AG04450 (cell line): ENCODE results near the gene AMPD2. TPM values are rescaled to one million over a fixed set of nuclear protein-coding genes. Genes with fewer than 3 reads are reported as not detected.

Source experiments
- CTCF ChIA-PET: fragments of 300-600, 350-600 bp; formaldehyde crosslinking; extraction: SDS; loops from one replicate; lab custom pipeline; 2022; ENCODE audit warnings: antibody characterized with exemption, inconsistent platforms; lab: Charles Lee
- POLR2A ChIA-PET: fragments of 350-600 bp; formaldehyde crosslinking; extraction: SDS; loops from one replicate; lab custom pipeline; 2021; ENCODE audit warnings: antibody characterized with exemption, inconsistent platforms; lab: Yijun Ruan, JAX
- DNase-seq: peaks from one replicate; pipeline ENCODE4 v3.0.0-alpha.2; 2011; ENCODE audit warnings: low read depth, low spot score
- H3K27ac ChIP-seq: one replicate; pipeline ENCODE4 v1.5.1; 2012; ENCODE audit warnings: low read depth, low read length, control low read depth
- H3K27me3 ChIP-seq: one replicate; pipeline ENCODE4 v1.6.0; 2012; ENCODE audit warnings: low read length; ENCODE audit not compliant: control insufficient read depth, insufficient read depth
- H3K4me3 ChIP-seq: 2 replicates; pipeline ENCODE4 v1.5.1; 2011; ENCODE audit warnings: mild to moderate bottlenecking, low read depth, low read length, control low read depth
- H3K9me3 ChIP-seq: 2 replicates; pipeline ENCODE4 v1.5.1; 2012; ENCODE audit warnings: low read length; ENCODE audit not compliant: control insufficient read depth, insufficient read depth
- CTCF ChIP-seq: IDR thresholded peaks from 2 replicates; pipeline ENCODE4 v1.5.1; 2011; ENCODE audit warnings: low read depth, low read length, control low read depth, inconsistent platforms
- polyA plus RNA-seq: library from polyadenylated mRNA; depleted of rRNA; stranded (reverse); fragments of >200 nt; gene quantifications from 2 replicates; pipeline ENCODE4 v1.2.3, GENCODE V29; 2011

The AMPD2 gene
- polyA plus RNA-seq, 1 experiment: 35.4 TPM

DNA sequence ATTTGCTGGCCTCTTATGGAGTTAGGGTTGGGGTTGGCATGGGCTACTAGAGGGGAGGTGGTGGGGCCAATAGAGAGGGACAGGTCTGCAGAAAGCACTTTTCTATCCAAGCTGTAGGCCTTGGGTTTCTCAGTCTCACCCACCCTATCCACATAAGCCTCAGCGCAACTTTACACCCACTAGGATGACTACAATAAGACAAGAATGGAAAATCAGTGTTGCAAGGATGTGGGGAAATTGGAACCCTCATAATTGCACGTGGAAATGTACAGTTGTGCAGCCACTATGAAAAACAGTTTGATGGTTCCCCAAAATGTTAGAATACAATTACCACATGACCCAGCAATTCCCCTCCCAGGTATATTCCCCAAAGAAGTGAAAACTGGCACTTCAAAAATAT lies 22.2 kb downstream of the AMPD2 start:
- Histone ChIP-seq H3K9me3 (no peaks in the 10 kb centered on the region), H3K4me3 (no peak overlapping the region), H3K27ac (no peak overlapping the region), H3K27me3 (no peaks in the 10 kb centered on the region)
- CTCF ChIA-PET: interaction anchor here (1.1 to 10.9 kb wide), 7 partner anchors 9 to 353 kb away, joined by 3 to 365 read pairs (median 64); partner anchors contain the start of genes AHCYL1 and AMIGO1
- no peak for TF ChIP-seq CTCF
- no peak for DNase-seq
- POLR2A ChIA-PET: interaction anchor here (0.6 kb wide), 1 partner anchor 96 kb away, joined by 3 read pairs; no protein-coding TSS in a partner anchor

GRCh38 chr1:109642626-109643025 lies 23.0 kb downstream of the AMPD2 start:
- ChIA-PET POLR2A (interaction anchor here (1.0 kb wide), 1 partner anchor 131 kb away, joined by 3 read pairs; no protein-coding TSS in a partner anchor), CTCF (interaction anchor here (0.6 to 10.9 kb wide), 12 partner anchors 8 to 343 kb away, joined by 3 to 365 read pairs (median 4); partner anchors contain the start of genes AHCYL1, GSTM2 and GSTM4)
- H3K27ac ChIP-seq: no peak overlapping the region
- H3K9me3 ChIP-seq: no peaks in the 10 kb centered on the region
- DNase-seq: no peak
- H3K27me3 ChIP-seq: no peaks in the 10 kb centered on the region
- no peak overlapping the region for H3K4me3 ChIP-seq
- no peak for TF ChIP-seq CTCF

DNA sequence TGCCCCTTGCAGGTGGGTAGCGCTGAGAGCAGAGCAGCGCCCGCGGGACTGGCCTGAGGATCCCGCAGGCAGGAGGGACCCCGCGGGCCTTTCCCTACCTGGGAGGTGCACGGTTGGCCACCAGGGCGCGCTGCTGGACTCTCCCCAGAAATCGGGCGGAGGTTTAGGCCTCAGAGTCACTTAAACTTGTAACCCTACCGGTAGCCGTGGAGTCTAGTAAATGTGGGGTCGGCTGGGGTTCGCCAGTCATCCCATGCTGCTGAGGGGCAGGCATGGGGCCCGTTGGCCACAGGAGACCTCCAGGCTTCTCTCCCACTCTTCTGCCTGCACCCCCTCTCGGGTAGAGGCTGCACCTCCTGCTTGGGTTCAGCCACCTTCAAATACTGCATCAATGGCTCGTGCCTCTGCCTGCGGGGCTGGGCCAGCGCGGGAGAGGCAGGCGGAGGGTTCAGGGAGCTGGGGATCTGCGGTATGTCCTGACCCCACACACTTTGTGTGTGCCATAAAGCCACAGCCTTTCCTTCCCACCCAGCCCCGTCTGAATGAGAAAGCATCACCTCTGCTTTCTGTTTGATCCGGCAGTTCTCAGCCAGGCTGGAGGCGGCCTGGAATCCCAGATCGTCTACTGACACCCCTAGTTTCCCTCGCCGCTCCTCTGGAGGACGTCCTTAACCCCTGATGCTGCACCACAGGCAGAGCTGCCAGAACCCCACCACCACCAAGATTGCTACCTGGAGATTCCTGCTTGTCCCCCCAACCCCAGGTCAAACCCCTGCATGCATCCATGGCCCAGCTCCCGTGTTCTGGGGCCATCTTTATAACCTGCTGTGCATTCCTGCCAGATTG lies 24.0 kb downstream of the AMPD2 start:
- no peak for DNase-seq
- Histone ChIP-seq H3K9me3 (no peaks in the 10 kb centered on the region; the same call in 1 of the 2 replicates), H3K4me3 (no peak overlapping the region), H3K27me3 (no peaks in the 10 kb centered on the region), H3K27ac (no peak overlapping the region)
- CTCF ChIA-PET: interaction anchor here (0.7 to 10.9 kb wide), 12 partner anchors 9 to 345 kb away, joined by 3 to 365 read pairs (median 4); partner anchors contain the start of genes AHCYL1, GSTM2 and GSTM4
- POLR2A ChIA-PET: interaction anchor here (0.7 to 1.0 kb wide), 3 partner anchors 98 to 509 kb away, joined by 3 read pairs; no protein-coding TSS in a partner anchor
- peak; percentile 87 for TF ChIP-seq CTCF

DNA sequence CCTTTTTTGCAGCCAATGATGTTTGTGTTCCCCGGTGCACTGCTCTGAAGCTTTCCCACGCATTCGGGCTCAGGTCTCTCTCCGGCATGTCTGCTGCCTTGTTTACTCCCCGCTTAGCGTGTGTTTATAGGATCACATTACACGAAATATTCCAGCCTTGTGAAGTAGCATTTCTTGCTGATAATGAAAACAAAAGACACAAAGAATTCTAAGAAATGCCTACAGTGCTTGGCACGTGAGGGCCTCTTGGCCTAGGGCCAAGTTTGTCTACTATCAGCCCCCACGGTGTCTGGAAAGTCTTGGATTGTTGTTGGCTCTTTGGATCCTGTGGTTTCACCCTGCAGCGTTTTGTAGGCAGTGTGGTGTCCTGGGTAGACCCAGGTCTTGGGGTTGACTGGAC lies 25.0 kb downstream of the AMPD2 start:
- Histone ChIP-seq H3K9me3 (no peaks in the 10 kb centered on the region; the same call in 1 of the 2 replicates), H3K27me3 (no peaks in the 10 kb centered on the region), H3K27ac (no peak overlapping the region), H3K4me3 (no peak overlapping the region)
- CTCF ChIA-PET: interaction anchor here (0.6 to 10.9 kb wide), 6 partner anchors 24 to 368 kb away, joined by 3 to 365 read pairs (median 6); no protein-coding TSS in a partner anchor
- POLR2A ChIA-PET: interaction anchor here (0.7 kb wide), 1 partner anchor 508 kb away, joined by 3 read pairs; no protein-coding TSS in a partner anchor
- DNase-seq: no peak
- TF ChIP-seq CTCF: no peak
